SJSA1 (cell line): ENCODE measurements around the gene DAB2IP. TPM values are rescaled to one million over a fixed set of nuclear protein-coding genes. Genes with fewer than 3 reads are reported as not detected.
"Not testable (repeated sequence)": the region's sequence is repeated elsewhere in the genome, so short reads cannot be mapped to it uniquely, and the experiment has no call there.

ENCODE experiments used
- DNase-seq, 2 experiments: peaks; one replicate each; pipeline ENCODE4 v3.0.0-alpha.2; 2015 to 2020; ENCODE audit warnings: low spot score in 2 of 2, low read depth in 1 of 2
- H3K27ac ChIP-seq: fragments of 250-450 bp; sonication (Bioruptor Pico); 2 replicates; pipeline ENCODE4 v1.5.1; 2020; ENCODE audit warnings: mild to moderate bottlenecking, moderate library complexity
- H3K27me3 ChIP-seq: fragments of 250-450 bp; sonication (Bioruptor Pico); replicated peaks from 2 replicates; pipeline ENCODE4 v1.5.1; 2020; ENCODE audit warnings: mild to moderate bottlenecking, moderate library complexity
- H3K36me3 ChIP-seq: fragments of 250-450 bp; sonication (Bioruptor Pico); 2 replicates; pipeline ENCODE4 v1.5.1; 2020; ENCODE audit warnings: mild to moderate bottlenecking
- H3K4me1 ChIP-seq: fragments of 250-450 bp; sonication (Bioruptor Pico); replicated peaks from 2 replicates; pipeline ENCODE4 v1.6.1; 2021; ENCODE audit warnings: mild to moderate bottlenecking
- H3K4me3 ChIP-seq: fragments of 250-450 bp; sonication (Bioruptor Pico); 2 replicates; pipeline ENCODE4 v1.5.1; 2020; ENCODE audit warnings: mild to moderate bottlenecking
- H3K9me3 ChIP-seq: fragments of 250-450 bp; sonication (Bioruptor Pico); replicated peaks from 2 replicates; pipeline ENCODE4 v1.5.1; 2020; ENCODE audit warnings: mild to moderate bottlenecking
- total RNA-seq: library from RNA; depleted of rRNA; stranded (reverse); fragments of >200 nt; shearing (Covaris generic); gene quantifications from 2 replicates; pipeline ENCODE4 v1.2.3, GENCODE V29; 2014

DAB2IP gene
- total RNA-seq, 1 experiment from 2014 or later = 2.8 TPM

GRCh38 chr9:121643473-121643872, 8.0 kb upstream of the DAB2IP start:
- no peak overlapping the region for H3K4me3 ChIP-seq
- no peaks in the 10 kb centered on the region for H3K36me3 ChIP-seq
- DNase-seq = no peak
- no peaks in the 10 kb centered on the region for H3K27me3 ChIP-seq
- no peaks in the 10 kb centered on the region for H3K4me1 ChIP-seq
- H3K27ac ChIP-seq = no peak overlapping the region
- H3K9me3 ChIP-seq = no peaks in the 10 kb centered on the region

DNA sequence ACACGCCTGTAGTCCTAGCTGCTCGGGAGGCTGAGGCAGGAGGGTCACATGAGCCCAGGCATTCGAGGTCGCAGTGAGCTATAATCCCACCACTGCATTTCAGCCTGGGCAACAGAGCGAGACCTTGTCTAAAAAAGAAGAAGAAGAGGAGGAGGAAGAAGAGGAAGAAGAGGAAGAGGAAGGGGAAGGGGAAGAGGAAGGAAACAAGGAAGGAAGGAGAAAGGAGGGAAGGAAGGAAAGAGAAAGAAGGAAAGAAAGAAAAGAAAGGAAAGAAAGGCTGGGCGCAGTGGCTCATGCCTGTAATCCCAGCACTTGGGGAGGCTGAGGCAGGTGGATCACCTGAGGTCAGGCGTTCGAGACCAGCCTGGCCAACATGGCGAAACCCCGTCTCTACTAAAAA, 7.4 kb upstream of the DAB2IP start:
- not testable (repeated sequence) for H3K36me3 ChIP-seq, H3K27ac ChIP-seq, H3K4me3 ChIP-seq, DNase-seq, H3K9me3 ChIP-seq, H3K27me3 ChIP-seq, H3K4me1 ChIP-seq

DNA sequence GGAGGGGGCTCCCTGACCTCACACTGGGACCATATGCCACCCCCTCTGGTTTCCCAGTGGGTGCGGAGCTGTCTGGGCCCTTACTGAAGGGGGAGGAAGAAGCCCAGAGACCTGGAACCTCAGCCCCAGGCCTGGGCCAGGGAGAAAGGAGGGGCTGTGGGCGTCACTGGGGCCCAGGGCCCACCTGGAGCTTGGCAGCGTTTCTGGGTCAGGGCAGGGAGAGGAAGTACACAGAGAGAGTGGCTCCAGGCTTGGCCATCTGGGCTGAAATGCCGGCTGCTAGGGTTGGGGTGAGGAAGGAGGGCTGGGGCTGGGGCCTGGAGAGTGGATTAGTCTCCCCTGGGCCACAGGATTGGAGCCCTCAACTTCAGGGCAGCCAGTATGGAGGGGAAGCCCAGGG, 6.4 kb upstream of the DAB2IP start:
- Histone ChIP-seq H3K27me3 (0 out of 2 replicates have a peak, but pooled peaks cover 8% of the 10 kb centered on the region), H3K4me3 (no peak overlapping the region), H3K36me3 (no peaks in the 10 kb centered on the region), H3K9me3 (no peaks in the 10 kb centered on the region), H3K4me1 (peaks cover 1% of the 10 kb centered on the region), H3K27ac (no peak overlapping the region)
- no peak for DNase-seq

DNA sequence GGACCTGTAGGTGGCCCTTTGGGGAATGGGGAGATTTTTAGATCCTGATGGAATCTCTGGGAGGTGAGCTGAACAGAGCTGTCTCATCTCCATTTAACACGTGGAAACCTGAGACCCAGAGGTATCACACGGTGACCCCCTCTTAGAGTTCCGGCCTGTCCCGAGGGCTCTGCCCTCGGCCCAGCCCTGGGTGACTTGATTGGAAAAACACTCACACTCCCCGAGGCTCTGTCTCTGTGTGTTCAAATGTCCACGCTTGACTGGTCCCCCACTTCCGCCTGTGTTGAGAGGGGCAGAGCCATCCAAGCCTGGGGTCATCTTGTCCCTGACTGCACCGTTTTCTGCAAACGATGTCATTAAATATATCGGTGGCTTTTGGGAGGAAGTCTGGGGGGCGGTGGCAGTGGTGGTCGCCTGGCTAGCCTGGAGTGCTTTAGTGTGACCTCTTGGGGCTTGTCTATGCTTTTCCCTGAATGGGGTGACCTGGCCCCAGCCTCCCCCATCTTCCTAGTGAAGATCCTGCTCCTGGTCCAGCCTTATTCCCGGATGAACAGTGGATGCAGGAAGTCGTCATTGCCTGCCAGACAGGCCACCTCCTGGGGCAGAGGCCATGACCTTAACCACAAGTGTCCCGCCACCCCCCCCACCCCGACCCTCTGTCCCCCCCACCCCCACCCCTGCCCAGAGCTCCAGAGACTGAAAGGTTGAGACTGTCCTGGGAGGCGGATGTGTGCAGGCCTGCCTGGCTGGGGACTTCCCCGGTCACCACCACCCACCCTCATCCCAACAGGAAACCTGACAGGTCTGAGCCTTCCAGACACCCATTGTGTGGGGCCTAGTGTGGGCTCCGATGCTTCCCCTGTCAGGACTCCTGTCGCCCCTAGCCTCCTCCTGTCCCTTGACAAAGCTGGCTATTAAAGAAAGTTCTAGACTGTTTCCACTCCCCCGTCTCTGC, 5.3 kb upstream of the DAB2IP start:
- DNase-seq = no peak
- H3K36me3 ChIP-seq = no peaks in the 10 kb centered on the region
- peaks cover 6% of the 10 kb centered on the region for H3K4me1 ChIP-seq
- H3K4me3 ChIP-seq = no peak overlapping the region
- no peaks in the 10 kb centered on the region for H3K9me3 ChIP-seq
- peaks cover 17% of the 10 kb centered on the region for H3K27me3 ChIP-seq
- H3K27ac ChIP-seq = no peak overlapping the region

DNA sequence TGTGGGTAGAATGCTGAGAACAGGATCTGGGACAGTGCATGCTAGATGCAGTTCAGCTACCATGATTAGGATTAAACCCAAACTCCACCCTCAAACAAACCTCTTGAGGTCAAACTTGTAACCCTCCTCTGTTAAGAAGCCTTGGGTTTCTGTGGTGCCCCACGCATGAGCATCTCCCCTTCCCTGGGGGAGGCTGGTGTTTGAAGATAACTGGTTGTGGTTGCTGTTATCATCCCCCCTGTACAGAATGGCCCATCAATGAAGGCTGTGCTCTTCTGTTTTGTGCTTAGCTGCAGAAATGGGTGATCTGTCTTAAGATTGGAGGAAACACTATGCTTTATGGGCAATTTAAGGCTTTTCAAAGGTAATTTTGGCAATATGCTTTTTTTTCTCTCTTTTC, 4.4 kb upstream of the DAB2IP start:
- no peaks in the 10 kb centered on the region for H3K36me3 ChIP-seq
- H3K27ac ChIP-seq = no peak overlapping the region
- H3K9me3 ChIP-seq = no peaks in the 10 kb centered on the region
- H3K4me3 ChIP-seq = no peak overlapping the region
- H3K27me3 ChIP-seq = peaks cover 25% of the 10 kb centered on the region
- no peak for DNase-seq
- peaks cover 13% of the 10 kb centered on the region for H3K4me1 ChIP-seq

DNA sequence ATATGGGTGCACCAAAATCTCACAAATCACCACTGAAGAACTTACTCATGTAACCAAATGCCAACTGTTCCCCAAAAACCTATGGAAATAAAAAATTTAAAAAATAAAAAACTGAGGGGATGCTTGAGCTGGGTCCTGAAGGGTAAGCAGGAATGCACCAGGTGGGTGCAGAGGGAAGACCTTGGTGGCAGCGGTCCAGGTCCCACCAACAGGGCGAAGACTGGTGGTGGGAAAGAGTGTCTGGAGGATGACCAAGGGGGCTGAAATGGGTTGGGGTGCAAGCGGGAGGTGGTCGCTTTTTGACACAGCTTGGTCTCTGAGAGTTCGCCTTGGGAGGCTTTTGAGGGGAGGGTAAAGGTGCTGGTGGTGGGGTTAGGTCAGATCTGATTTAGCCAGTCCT, 3.3 kb upstream of the DAB2IP start:
- no peaks in the 10 kb centered on the region for H3K9me3 ChIP-seq
- H3K4me3 ChIP-seq = no peak overlapping the region
- DNase-seq = no peak
- H3K36me3 ChIP-seq = no peaks in the 10 kb centered on the region
- H3K27ac ChIP-seq = no peak overlapping the region
- H3K4me1 ChIP-seq = peaks cover 13% of the 10 kb centered on the region
- peaks cover 37% of the 10 kb centered on the region for H3K27me3 ChIP-seq

DNA sequence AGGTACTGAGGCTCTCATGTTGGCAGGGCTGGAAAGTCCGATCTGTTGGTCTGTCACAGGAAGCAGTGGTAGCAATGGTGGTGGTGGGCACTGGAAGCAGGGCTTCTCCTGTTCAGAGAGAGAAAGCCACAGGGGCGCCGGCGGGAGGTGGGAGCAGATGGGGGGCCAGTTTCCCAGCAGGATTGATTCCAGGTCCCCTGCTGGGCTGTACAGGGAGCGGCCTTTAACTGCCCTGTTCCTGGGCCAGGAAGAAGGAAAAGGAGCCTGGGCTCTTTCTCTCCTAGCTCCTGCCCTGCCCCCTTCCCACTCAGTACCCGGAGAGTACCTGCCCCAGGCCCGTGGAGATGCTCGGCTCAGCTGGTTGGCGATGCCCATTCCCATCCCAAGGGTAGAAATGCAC, 2.6 kb upstream of the DAB2IP start:
- H3K27me3 ChIP-seq = peaks cover 44% of the 10 kb centered on the region
- H3K9me3 ChIP-seq = no peaks in the 10 kb centered on the region
- peaks cover 13% of the 10 kb centered on the region for H3K4me1 ChIP-seq
- DNase-seq = no peak
- H3K4me3 ChIP-seq = no peak overlapping the region
- no peaks in the 10 kb centered on the region for H3K36me3 ChIP-seq
- no peak overlapping the region for H3K27ac ChIP-seq

DNA sequence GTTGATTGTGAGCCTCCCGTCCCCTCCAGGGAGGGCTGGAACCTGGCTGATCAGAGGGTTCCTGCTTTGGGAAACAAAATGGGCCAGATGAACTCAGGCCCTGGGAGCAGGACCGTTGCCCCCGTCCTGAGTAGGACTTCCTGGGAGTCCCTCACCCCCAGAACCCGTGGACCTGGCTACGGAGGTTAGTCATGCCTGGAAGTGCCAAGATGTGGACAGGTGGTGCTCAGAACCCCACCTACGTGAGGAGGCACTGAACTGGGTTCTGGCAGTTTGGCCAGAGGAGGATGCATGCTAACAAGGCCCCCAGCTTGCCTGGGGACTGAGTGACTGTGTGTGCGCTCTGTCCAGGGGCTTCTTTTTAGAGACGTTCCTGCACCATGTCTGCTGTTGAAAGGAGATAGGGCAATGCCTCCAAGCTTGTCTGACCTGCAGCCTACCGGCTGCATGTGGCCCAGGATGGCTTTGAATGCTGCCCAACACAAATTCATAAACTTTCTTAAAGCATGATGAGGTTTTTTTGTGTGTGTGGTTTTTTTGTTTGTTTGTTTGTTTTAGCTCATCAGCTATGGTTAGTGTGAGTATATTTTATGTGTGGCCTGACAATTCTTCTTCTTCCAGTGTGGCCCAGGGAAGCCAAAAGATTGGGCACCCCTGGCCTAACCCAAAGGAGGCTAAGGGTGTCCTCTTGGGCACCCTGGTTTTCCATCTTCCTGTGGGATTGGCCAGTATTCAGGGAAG, 1.8 kb upstream of the DAB2IP start:
- H3K27me3 ChIP-seq = peaks cover 45% of the 10 kb centered on the region
- H3K9me3 ChIP-seq = no peaks in the 10 kb centered on the region
- H3K27ac ChIP-seq = no peak overlapping the region
- H3K4me1 ChIP-seq = peaks cover 13% of the 10 kb centered on the region
- DNase-seq = no peak
- H3K36me3 ChIP-seq = no peaks in the 10 kb centered on the region
- H3K4me3 ChIP-seq = no peak overlapping the region

- DNase-seq = peak in 1 of 2 experiments; percentile 2
- H3K27ac ChIP-seq = no peak overlapping the region
- H3K4me3 ChIP-seq = no peak overlapping the region
- peaks cover 49% of the 10 kb centered on the region for H3K27me3 ChIP-seq
- H3K9me3 ChIP-seq = no peaks in the 10 kb centered on the region
- peaks cover 13% of the 10 kb centered on the region for H3K4me1 ChIP-seq
- no peaks in the 10 kb centered on the region for H3K36me3 ChIP-seq
Measured at GRCh38 chr9:121650217-121651007, 1.0 kb upstream of the DAB2IP start.

- Histone ChIP-seq H3K4me1 (peaks cover 13% of the 10 kb centered on the region), H3K4me3 (no peak overlapping the region), H3K9me3 (no peaks in the 10 kb centered on the region), H3K27ac (no peak overlapping the region), H3K36me3 (no peaks in the 10 kb centered on the region), H3K27me3 (peaks cover 49% of the 10 kb centered on the region)
- DNase-seq = no peak
Measured at GRCh38 chr9:121651008-121651294, 483 bp upstream of the DAB2IP start.

GRCh38 chr9:121652021-121652837, 795 bp downstream of the DAB2IP start:
- H3K27ac ChIP-seq = no peak overlapping the region

GRCh38 chr9:121652838-121653231, 1.4 kb downstream of the DAB2IP start:
- DNase-seq = no peak
- Histone ChIP-seq H3K27ac (no peak overlapping the region), H3K36me3 (no peaks in the 10 kb centered on the region), H3K9me3 (no peaks in the 10 kb centered on the region), H3K27me3 (peaks cover 49% of the 10 kb centered on the region), H3K4me3 (no peak overlapping the region), H3K4me1 (peaks cover 13% of the 10 kb centered on the region)

More at GRCh38 chr9:121652021-121652837, 795 bp downstream of the DAB2IP start:
- DNase-seq = no peak
- H3K4me1 ChIP-seq = peaks cover 13% of the 10 kb centered on the region
- H3K36me3 ChIP-seq = no peaks in the 10 kb centered on the region
- no peak overlapping the region; the same call in 1 of the 2 replicates for H3K4me3 ChIP-seq
- peaks cover 49% of the 10 kb centered on the region for H3K27me3 ChIP-seq
- no peaks in the 10 kb centered on the region for H3K9me3 ChIP-seq

DNA sequence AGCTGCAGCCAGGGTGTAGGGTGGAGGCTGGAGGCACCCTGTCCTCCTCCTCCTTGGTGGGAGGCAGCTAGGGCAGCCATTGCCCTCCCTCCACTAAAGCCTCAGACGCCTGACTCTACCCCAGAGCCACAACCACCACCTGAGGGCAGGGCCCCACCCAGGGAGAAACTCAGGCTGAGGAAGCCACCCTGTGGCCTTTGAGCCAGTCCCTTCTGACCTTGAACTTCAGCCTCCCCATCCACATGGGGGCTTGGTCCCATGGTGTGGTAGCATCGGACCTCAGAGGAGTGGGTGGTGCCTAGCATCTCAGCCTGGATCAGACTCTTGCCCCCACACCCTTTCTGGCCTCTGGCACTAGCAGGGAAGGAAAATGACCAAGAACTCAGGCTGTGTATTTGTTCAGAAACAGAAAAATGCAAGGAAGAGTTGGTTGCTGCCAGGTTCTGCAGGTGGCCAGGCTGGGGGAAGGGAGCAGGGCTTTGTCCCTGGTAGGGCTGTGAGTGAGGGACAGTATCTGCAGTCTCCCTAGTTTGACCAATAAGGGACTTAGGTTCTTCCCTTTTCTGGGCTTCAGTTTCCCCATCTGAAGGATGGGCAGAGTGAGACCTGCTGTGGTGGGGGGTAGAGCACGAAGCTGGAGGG, 3.2 kb downstream of the DAB2IP start:
- peaks cover 13% of the 10 kb centered on the region for H3K4me1 ChIP-seq
- H3K4me3 ChIP-seq = no peak overlapping the region
- no peak for DNase-seq
- no peaks in the 10 kb centered on the region for H3K36me3 ChIP-seq
- no peak overlapping the region for H3K27ac ChIP-seq
- H3K9me3 ChIP-seq = no peaks in the 10 kb centered on the region
- peaks cover 43% of the 10 kb centered on the region for H3K27me3 ChIP-seq
